ENCODE measurements around the gene BRINP3.

BRINP3 gene

GRCh38 chr1:190102757-190103326 lies 374.8 kb downstream of the BRINP3 start:
- no peak for DNase-seq

GRCh38 chr1:190101756-190102155 lies 375.9 kb downstream of the BRINP3 start:
- DNase-seq, result no peak

- DNase-seq, result no peak
Observed at GRCh38 chr1:190098756-190099155, 378.9 kb downstream of the BRINP3 start.

- no peak for DNase-seq
Observed at GRCh38 chr1:190098107-190098506, 379.6 kb downstream of the BRINP3 start.

GRCh38 chr1:190095596-190095995 lies 382.1 kb downstream of the BRINP3 start:
- no peak for DNase-seq

GRCh38 chr1:190084552-190084951 lies 393.1 kb downstream of the BRINP3 start:
- no peak for DNase-seq

GRCh38 chr1:190068304-190068703 lies 409.4 kb downstream of the BRINP3 start:
- no peak for DNase-seq

- no peak for DNase-seq
Observed at GRCh38 chr1:190067592-190067991, 410.1 kb downstream of the BRINP3 start.

- no peak for DNase-seq
Observed at GRCh38 chr1:190066011-190066410, 411.7 kb downstream of the BRINP3 start.

GRCh38 chr1:190049314-190049713 lies 428.4 kb downstream of the BRINP3 start:
- no peak for DNase-seq
